ENCODE data around the gene GNB3.

GNB3 gene

DNA sequence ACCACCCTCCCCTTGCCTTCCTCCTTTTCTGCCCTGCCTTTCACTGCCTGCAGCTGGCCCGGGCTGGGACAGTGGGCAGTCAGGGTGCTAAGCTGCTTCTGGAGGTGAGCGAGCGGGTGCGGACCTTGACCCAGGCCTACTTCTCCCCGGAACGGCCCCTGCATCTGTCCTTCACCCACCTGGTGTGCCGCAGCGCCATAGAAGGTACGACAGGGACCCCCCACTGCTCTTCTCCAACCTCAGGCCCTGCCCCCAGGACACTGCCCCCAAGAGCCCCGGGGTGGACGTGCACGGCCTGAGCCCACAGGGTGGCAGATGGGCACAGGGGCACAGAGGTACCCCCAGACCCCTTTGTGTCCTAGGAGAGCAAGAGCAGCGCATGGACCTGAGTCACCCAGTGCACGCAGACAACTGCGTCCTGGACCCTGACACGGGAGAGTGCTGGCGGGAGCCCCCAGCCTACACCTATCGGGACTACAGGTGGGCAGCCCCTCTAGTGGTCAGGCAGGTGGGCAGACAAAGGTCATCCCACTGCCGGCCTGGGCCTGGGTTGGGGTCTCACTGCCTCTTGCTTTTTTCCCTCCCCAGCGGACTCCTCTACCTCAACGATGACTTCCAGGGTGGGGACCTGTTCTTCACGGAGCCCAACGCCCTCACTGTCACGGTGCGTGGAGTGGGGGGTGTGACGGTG, 3.2 kb upstream of the GNB3 start:
- peaks cover 6% of the 10 kb centered on the region for H3K4me1 Mint-ChIP-seq (ENCODE audit: low read depth)
- H3K36me3 Mint-ChIP-seq (ENCODE audit: low read depth): no peaks in the 10 kb centered on the region
- DNase-seq (ENCODE audit: low spot score): no peak
- no peaks in the 10 kb centered on the region for H3K9me3 Mint-ChIP-seq
- H3K27ac Mint-ChIP-seq: no peak overlapping the region
- H3K27me3 Mint-ChIP-seq (ENCODE audit: low read depth): no peaks in the 10 kb centered on the region
- H3K4me3 Mint-ChIP-seq: no peak overlapping the region

GRCh38 chr12:6838854-6839253, 1.9 kb upstream of the GNB3 start:
- Mint-ChIP-seq H3K27me3 (ENCODE audit: low read depth) (no peaks in the 10 kb centered on the region), H3K4me3 (no peak overlapping the region), H3K4me1 (ENCODE audit: low read depth) (peaks cover 7% of the 10 kb centered on the region), H3K27ac (no peak overlapping the region), H3K36me3 (ENCODE audit: low read depth) (no peaks in the 10 kb centered on the region), H3K9me3 (no peaks in the 10 kb centered on the region)
- DNase-seq (ENCODE audit: low spot score): no peak

- Mint-ChIP-seq H3K36me3 (ENCODE audit: low read depth) (no peaks in the 10 kb centered on the region), H3K4me3 (no peak overlapping the region), H3K9me3 (no peaks in the 10 kb centered on the region), H3K27me3 (ENCODE audit: low read depth) (no peaks in the 10 kb centered on the region), H3K27ac (no peak overlapping the region), H3K4me1 (ENCODE audit: low read depth) (peaks cover 7% of the 10 kb centered on the region)
- no peak for DNase-seq (ENCODE audit: low spot score)
Measured at GRCh38 chr12:6839482-6840201, 1.1 kb upstream of the GNB3 start.

DNA sequence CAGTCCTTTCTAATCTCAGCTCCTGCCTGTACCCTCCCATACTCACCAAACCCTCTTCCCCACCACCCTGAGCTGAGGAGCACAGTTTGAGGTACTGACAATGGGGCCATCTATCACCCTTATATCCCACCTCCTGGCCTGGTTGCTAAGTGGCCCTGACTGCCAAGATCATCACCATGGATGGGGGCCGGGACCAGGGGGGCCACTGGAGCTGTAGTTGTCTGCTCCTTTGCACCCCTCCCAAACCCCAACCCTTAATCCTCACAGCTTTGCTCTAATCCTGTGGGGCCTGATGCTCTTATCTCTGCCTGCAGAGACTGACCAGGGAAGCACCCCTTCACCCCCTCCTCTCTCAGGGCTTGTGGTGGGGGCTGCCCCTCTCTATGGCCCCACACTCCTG, 395 bp upstream of the GNB3 start:
- no peak for DNase-seq (ENCODE audit: low spot score)
- Mint-ChIP-seq H3K4me3 (no peak overlapping the region), H3K27ac (no peak overlapping the region), H3K4me1 (ENCODE audit: low read depth) (peaks cover 5% of the 10 kb centered on the region), H3K36me3 (ENCODE audit: low read depth) (no peaks in the 10 kb centered on the region), H3K9me3 (no peaks in the 10 kb centered on the region), H3K27me3 (ENCODE audit: low read depth) (no peaks in the 10 kb centered on the region)

DNA sequence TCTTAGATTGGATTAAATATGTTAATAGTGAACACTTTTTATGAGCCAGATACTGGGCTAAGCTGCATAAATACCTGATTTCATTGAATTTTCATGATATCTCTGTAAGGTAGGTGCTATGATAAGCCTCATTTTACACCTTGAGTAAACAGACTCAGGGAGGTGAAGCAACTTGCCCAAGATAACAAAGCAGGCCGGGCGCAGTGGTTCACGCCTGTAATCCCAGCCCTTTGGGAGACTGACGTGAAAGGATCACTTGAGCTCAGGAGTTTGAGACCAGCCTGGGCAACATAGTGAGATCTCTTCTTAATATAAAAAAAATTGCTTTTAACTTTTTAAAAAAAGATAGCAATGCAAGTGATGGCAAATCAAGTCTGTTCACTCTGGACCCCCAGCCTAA, 1.4 kb downstream of the GNB3 start:
- no peak for DNase-seq (ENCODE audit: low spot score)
- H3K4me3 Mint-ChIP-seq: no peak overlapping the region
- H3K27ac Mint-ChIP-seq: no peak overlapping the region
- no peaks in the 10 kb centered on the region for H3K27me3 Mint-ChIP-seq (ENCODE audit: low read depth)
- H3K4me1 Mint-ChIP-seq (ENCODE audit: low read depth): peaks cover 2% of the 10 kb centered on the region
- H3K36me3 Mint-ChIP-seq (ENCODE audit: low read depth): peaks cover 9% of the 10 kb centered on the region
- no peaks in the 10 kb centered on the region for H3K9me3 Mint-ChIP-seq

DNA sequence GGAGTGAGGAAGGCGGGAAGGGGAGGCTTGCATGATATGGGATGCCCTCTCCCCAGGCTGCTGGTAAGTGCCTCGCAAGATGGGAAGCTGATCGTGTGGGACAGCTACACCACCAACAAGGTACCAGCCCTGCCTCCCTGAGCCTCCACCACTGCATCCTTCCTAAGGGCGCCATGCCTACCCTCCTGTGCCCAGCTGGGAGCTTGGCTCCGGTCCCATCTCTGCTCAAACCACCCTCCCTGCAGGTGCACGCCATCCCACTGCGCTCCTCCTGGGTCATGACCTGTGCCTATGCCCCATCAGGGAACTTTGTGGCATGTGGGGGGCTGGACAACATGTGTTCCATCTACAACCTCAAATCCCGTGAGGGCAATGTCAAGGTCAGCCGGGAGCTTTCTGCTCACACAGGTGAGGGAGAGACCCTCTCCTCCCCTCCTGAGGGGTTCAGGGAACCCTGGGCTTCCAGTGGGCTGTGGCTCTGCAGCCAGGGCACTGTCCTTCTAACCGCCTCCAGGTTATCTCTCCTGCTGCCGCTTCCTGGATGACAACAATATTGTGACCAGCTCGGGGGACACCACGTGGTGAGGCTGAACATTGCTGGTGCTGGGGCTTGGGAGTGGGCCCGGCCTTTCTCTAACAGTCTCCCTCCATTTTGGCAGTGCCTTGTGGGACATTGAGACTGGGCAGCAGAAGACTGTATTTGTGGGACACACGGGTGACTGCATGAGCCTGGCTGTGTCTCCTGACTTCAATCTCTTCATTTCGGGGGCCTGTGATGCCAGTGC, 2.6 kb downstream of the GNB3 start:
- Mint-ChIP-seq H3K27ac (no peak overlapping the region), H3K9me3 (no peaks in the 10 kb centered on the region), H3K36me3 (ENCODE audit: low read depth) (peaks cover 19% of the 10 kb centered on the region), H3K4me1 (ENCODE audit: low read depth) (peaks cover 5% of the 10 kb centered on the region), H3K4me3 (no peak overlapping the region), H3K27me3 (ENCODE audit: low read depth) (no peaks in the 10 kb centered on the region)
- DNase-seq (ENCODE audit: low spot score): no peak

GRCh38 chr12:6845395-6845794, 4.7 kb downstream of the GNB3 start:
- H3K9me3 Mint-ChIP-seq: no peaks in the 10 kb centered on the region
- H3K36me3 Mint-ChIP-seq (ENCODE audit: low read depth): peaks cover 30% of the 10 kb centered on the region
- no peak overlapping the region for H3K4me3 Mint-ChIP-seq
- no peak overlapping the region for H3K27ac Mint-ChIP-seq
- H3K27me3 Mint-ChIP-seq (ENCODE audit: low read depth): no peaks in the 10 kb centered on the region
- DNase-seq (ENCODE audit: low spot score): no peak
- H3K4me1 Mint-ChIP-seq (ENCODE audit: low read depth): peaks cover 20% of the 10 kb centered on the region

DNA sequence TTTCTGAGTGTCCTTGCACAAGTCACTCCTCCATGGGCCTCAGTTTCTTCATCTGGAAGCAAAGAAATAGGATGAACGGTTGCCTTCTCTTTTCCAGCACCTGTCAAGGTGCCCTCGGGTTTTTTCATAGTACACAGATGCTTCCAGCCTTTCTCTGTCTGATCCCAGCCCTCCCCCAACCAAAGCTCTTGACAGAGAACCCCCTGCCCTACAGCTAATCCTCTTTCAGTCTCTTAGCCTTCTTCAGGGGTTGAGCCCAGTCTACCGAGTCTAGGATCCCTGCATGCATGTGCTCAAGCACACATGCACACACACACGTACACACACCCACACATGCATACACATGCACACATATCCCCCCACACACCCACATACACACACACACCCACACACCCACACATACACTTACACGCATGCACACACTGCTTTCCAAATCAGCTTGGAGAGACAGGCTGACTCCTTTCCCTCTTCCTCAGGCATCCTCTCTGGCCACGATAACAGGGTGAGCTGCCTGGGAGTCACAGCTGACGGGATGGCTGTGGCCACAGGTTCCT, 5.7 kb downstream of the GNB3 start:
- no peak for DNase-seq (ENCODE audit: low spot score)
- Mint-ChIP-seq H3K4me3 (no peak overlapping the region), H3K27me3 (ENCODE audit: low read depth) (no peaks in the 10 kb centered on the region), H3K4me1 (ENCODE audit: low read depth) (peaks cover 23% of the 10 kb centered on the region), H3K36me3 (ENCODE audit: low read depth) (peaks cover 33% of the 10 kb centered on the region), H3K27ac (no peak overlapping the region), H3K9me3 (no peaks in the 10 kb centered on the region)

DNA sequence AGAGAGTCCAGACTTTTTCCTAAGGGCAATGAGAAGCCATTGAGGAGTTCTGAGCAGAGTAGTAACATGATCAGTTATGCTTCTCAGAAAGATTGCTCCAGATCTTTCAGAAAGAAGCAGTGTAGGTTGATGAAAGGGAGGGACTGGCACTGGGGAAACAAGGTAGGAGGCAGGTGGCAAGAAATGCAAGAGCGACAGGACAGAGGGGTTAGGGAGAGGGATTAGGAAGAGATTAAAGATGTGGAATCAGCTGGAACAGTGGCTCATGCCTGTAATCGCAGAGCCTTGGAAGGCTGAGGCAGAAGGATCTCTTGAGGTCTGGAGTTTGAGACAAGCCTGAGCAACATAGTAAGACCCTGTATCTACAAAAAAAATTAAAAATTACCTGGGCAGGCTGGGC, 7.0 kb downstream of the GNB3 start:
- H3K27ac Mint-ChIP-seq: peak overlapping the region; percentile 46
- H3K4me3 Mint-ChIP-seq: no peak overlapping the region

DNA sequence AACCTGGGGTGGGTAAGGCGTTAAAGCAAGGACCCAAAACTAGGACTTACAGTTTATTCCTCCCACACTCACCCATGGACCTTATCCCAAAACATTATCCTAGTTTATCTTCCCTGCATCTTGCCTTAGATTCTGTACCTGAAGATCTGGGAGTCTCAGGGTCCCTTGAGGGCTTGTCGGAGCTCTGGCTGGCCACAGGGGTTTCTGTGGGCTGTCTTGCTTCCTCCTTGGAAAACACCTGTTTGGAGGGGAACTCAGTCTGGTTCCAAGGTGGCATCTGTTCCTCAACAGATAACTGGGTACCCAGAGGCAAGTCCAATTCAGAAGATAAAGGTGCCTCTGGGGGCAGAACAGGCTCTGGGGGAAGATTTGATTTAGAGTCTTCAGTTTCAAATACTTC, 8.7 kb downstream of the GNB3 start:
- no peak for DNase-seq (ENCODE audit: low spot score)
- Mint-ChIP-seq H3K9me3 (no peaks in the 10 kb centered on the region), H3K4me3 (peak overlapping the region; percentile 87), H3K4me1 (ENCODE audit: low read depth) (peaks cover 35% of the 10 kb centered on the region), H3K27ac (peak overlapping the region; percentile 75), H3K27me3 (ENCODE audit: low read depth) (no peaks in the 10 kb centered on the region), H3K36me3 (ENCODE audit: low read depth) (peaks cover 38% of the 10 kb centered on the region)

More for the DNA sequence above, 7.0 kb downstream of the GNB3 start:
- no peak for DNase-seq (ENCODE audit: low spot score)
- peaks cover 33% of the 10 kb centered on the region for H3K36me3 Mint-ChIP-seq (ENCODE audit: low read depth)
- H3K27me3 Mint-ChIP-seq (ENCODE audit: low read depth): no peaks in the 10 kb centered on the region
- H3K4me1 Mint-ChIP-seq (ENCODE audit: low read depth): peaks cover 23% of the 10 kb centered on the region
- no peaks in the 10 kb centered on the region for H3K9me3 Mint-ChIP-seq

DNA sequence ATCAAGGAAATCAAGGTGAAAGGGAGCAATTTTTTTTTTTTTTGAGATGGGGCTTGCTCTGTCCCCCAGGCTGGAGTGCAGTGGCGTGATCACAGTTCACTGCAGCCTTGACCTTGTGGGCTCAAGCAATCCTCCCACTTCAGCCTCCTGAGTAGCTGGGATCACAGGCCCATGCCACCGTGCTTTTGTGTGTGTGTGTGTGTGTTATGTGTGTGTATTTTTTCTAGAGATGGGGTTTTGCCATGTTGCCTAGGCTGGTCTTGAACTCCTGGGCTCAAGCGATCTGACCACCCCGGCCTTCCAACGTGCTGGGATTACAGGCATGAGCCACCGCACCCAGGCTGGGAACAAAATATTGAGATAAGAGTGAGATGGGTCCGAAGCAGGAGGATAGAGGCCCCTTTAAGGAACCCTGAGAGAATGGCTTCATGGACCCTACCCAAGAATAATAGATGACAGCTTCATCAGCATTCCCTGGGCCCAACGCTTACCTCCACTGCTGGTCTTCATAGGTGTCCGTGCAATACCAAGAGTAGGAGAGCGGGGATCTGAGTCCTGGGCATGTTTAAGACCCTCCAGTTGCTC, 9.3 kb downstream of the GNB3 start:
- Mint-ChIP-seq H3K4me3 (peak overlapping the region; percentile 87), H3K9me3 (no peaks in the 10 kb centered on the region), H3K27ac (peak overlapping the region; percentile 78), H3K27me3 (ENCODE audit: low read depth) (no peaks in the 10 kb centered on the region), H3K4me1 (ENCODE audit: low read depth) (peaks cover 35% of the 10 kb centered on the region), H3K36me3 (ENCODE audit: low read depth) (peaks cover 38% of the 10 kb centered on the region)
- no peak for DNase-seq (ENCODE audit: low spot score)

GRCh38 chr12:6850796-6851152, 10.0 kb downstream of the GNB3 start:
- peaks cover 35% of the 10 kb centered on the region for H3K4me1 Mint-ChIP-seq (ENCODE audit: low read depth)
- no peak for DNase-seq (ENCODE audit: low spot score)
- no peaks in the 10 kb centered on the region for H3K27me3 Mint-ChIP-seq (ENCODE audit: low read depth)
- peaks cover 39% of the 10 kb centered on the region for H3K36me3 Mint-ChIP-seq (ENCODE audit: low read depth)
- no peaks in the 10 kb centered on the region for H3K9me3 Mint-ChIP-seq
- peak overlapping the region; percentile 93 for H3K27ac Mint-ChIP-seq
- peak overlapping the region; percentile 87 for H3K4me3 Mint-ChIP-seq

- Mint-ChIP-seq H3K36me3 (ENCODE audit: low read depth) (peaks cover 38% of the 10 kb centered on the region), H3K9me3 (no peaks in the 10 kb centered on the region), H3K27ac (peak within 1 kb of the TSS; percentile 93), H3K4me1 (ENCODE audit: low read depth) (peaks cover 35% of the 10 kb centered on the region), H3K4me3 (peak within 1 kb of the TSS; percentile 87), H3K27me3 (ENCODE audit: low read depth) (no peaks in the 10 kb centered on the region)
- DNase-seq (ENCODE audit: low spot score): peak; percentile 93
Measured at GRCh38 chr12:6851153-6851920, 10.6 kb downstream of the GNB3 start, which contains the start of gene CDCA3. CDCA3 (minus strand) TSS chr12:6851286; CDS start chr12:6850952, 334 bp downstream.

All from T-helper 2 cell treated with Interferon-gamma antibody and Interleukin-4, amounts not matched to agents 5 μg/mL and 100 μg/mL, for 36 hours (primary cell).